ENCODE measurements around the gene TEX44. TPM values are rescaled to one million over a fixed set of nuclear protein-coding genes. Genes with fewer than 3 reads are reported as not detected.

Gene TEX44
- total RNA-seq, 4 donors from 2014 or later = not detected

- peak overlapping the region; percentile 30 to 99 for H3K27ac ChIP-seq
- no peaks in the 10 kb centered on the region for H3K36me3 ChIP-seq
- intact Hi-C loops (cut with DNase I; ENCODE audit: low total_unique reads) = no loop called here
- H3K27me3 ChIP-seq = no peaks in the 10 kb centered on the region
- no peaks in the 10 kb centered on the region for H3K9me3 ChIP-seq
- H3K4me3 ChIP-seq = no peak overlapping the region
- TF ChIP-seq POLR2A (IDR thresholded peaks at IDR 0.05) (no peak), CTCF (IDR thresholded peaks at IDR 0.05) (no peak)
- H3K4me1 ChIP-seq = peaks cover 8 to 21% of the 10 kb centered on the region in 2 donors
- DNase-seq = no peak
Observed at GRCh38 chr2:231616296-231616695, 23.6 kb downstream of the TEX44 start.

- no peak overlapping the region for H3K4me3 ChIP-seq
- peak overlapping the region; percentile 23 to 55 for H3K27ac ChIP-seq
- no peaks in the 10 kb centered on the region for H3K27me3 ChIP-seq
- TF ChIP-seq CTCF (IDR thresholded peaks at IDR 0.05) = no peak
- TF ChIP-seq POLR2A (IDR thresholded peaks at IDR 0.05) = no peak
- intact Hi-C loops (cut with DNase I; ENCODE audit: low total_unique reads) = no loop called here
- DNase-seq = no peak
- no peaks in the 10 kb centered on the region for H3K36me3 ChIP-seq
- H3K4me1 ChIP-seq = peaks cover 2 to 15% of the 10 kb centered on the region in 2 donors
- H3K9me3 ChIP-seq = no peaks in the 10 kb centered on the region
Observed at GRCh38 chr2:231617059-231617926, 24.6 kb downstream of the TEX44 start.

GRCh38 chr2:231621051-231621879 lies 28.6 kb downstream of the TEX44 start:
- intact Hi-C loops (cut with DNase I; ENCODE audit: low total_unique reads) = no loop called here
- DNase-seq = peak; percentile 63 to 85
- no peaks in the 10 kb centered on the region for H3K9me3 ChIP-seq
- H3K4me3 ChIP-seq = peak overlapping the region; percentile 5 to 9
- no peaks in the 10 kb centered on the region for H3K27me3 ChIP-seq
- peak overlapping the region; percentile 87 for H3K27ac ChIP-seq
- no peak for TF ChIP-seq POLR2A (IDR thresholded peaks at IDR 0.05)
- TF ChIP-seq CTCF (IDR thresholded peaks at IDR 0.05) = no peak
- H3K36me3 ChIP-seq = no peaks in the 10 kb centered on the region
- H3K4me1 ChIP-seq = no peaks in the 10 kb centered on the region

- Histone ChIP-seq H3K9me3 (no peaks in the 10 kb centered on the region), H3K27ac (peak overlapping the region in 1 of 2 donors; percentile 87), H3K4me1 (no peaks in the 10 kb centered on the region), H3K27me3 (no peaks in the 10 kb centered on the region), H3K36me3 (no peaks in the 10 kb centered on the region), H3K4me3 (no peak overlapping the region)
- no peak for DNase-seq
- intact Hi-C loops (cut with DNase I; ENCODE audit: low total_unique reads) = no loop called here
- TF ChIP-seq CTCF (IDR thresholded peaks at IDR 0.05) = no peak
Observed at GRCh38 chr2:231622963-231623362, 30.3 kb downstream of the TEX44 start.

GRCh38 chr2:231626449-231626848 lies 33.8 kb downstream of the TEX44 start:
- Histone ChIP-seq H3K9me3 (no peaks in the 10 kb centered on the region), H3K36me3 (no peaks in the 10 kb centered on the region), H3K27ac (no peak overlapping the region), H3K4me3 (no peak overlapping the region), H3K4me1 (no peaks in the 10 kb centered on the region), H3K27me3 (no peaks in the 10 kb centered on the region)
- no peak for DNase-seq
- no peak for TF ChIP-seq CTCF (IDR thresholded peaks at IDR 0.05)
- no peak for TF ChIP-seq POLR2A (IDR thresholded peaks at IDR 0.05)
- intact Hi-C loops (cut with DNase I; ENCODE audit: low total_unique reads) = no loop called here
